HEK293T (cell line): ENCODE results near the gene ZNF683.

Experiments used
- ELF4 ChIP-seq: fragments of 450-650 bp; IDR thresholded peaks from 2 replicates; pipeline ENCODE4 v1.6.1; 2017; ENCODE audit warnings: antibody characterized with exemption
- FOXA1 ChIP-seq: fragments of 450-650 bp; IDR thresholded peaks from 2 replicates; pipeline ENCODE4 v1.6.1; 2016; ENCODE audit warnings: mild to moderate bottlenecking
- FOXK2 ChIP-seq: fragments of 450-650 bp; IDR thresholded peaks from 2 replicates; pipeline ENCODE4 v1.6.1; 2016; ENCODE audit warnings: mild to moderate bottlenecking
- FOXM1 ChIP-seq: fragments of 450-650 bp; IDR thresholded peaks from 2 replicates; pipeline ENCODE4 v1.6.1; 2017; ENCODE audit warnings: mild to moderate bottlenecking, borderline replicate concordance
- HDGF ChIP-seq: fragments of 450-650 bp; IDR thresholded peaks from 2 replicates; pipeline ENCODE4 v1.6.1; 2017; ENCODE audit warnings: antibody characterized with exemption, borderline replicate concordance
- LEF1 ChIP-seq: fragments of 450-650 bp; IDR thresholded peaks from 2 replicates; pipeline ENCODE4 v1.6.1; 2017; ENCODE audit warnings: mild to moderate bottlenecking, borderline replicate concordance
- NFRKB ChIP-seq: fragments of 450-650 bp; IDR thresholded peaks from 2 replicates; pipeline ENCODE4 v1.6.1; 2016; ENCODE audit warnings: mild to moderate bottlenecking, moderate library complexity
- SP1 ChIP-seq: fragments of 450-650 bp; IDR thresholded peaks from 2 replicates; pipeline ENCODE4 v1.6.1; 2017
- SUZ12 ChIP-seq: fragments of 450-650 bp; IDR thresholded peaks from 2 replicates; pipeline ENCODE4 v1.6.1; 2016; ENCODE audit warnings: mild to moderate bottlenecking

DNA sequence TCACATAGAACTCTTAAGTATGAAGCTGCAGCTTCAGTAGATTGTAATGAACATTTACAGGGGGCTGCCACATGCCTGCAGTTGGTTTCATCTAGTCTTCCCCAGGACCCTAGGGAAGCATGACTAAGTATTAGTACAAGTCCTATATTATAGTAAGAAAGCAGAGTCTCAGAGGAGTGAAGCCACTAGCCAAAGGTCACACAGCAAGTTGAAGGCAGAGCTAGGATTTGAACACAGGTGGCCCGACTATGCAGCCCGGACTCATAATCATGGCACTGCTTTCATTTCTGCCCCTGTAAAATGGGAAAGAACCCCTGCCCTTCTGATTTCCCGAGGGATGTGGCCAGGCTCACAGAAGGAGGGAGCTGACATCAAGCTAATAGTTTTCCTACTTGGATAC is 10.2 kb downstream of the ZNF683 start:
- TF ChIP-seq FOXM1, result no peak
- no peak for TF ChIP-seq NFRKB
- TF ChIP-seq LEF1, result no peak
- no peak for TF ChIP-seq FOXA1
- TF ChIP-seq ELF4, result no peak
- TF ChIP-seq HDGF, result no peak
- TF ChIP-seq FOXK2, result no peak
- no peak for TF ChIP-seq SP1
- no peak for TF ChIP-seq SUZ12
